ENCODE data around the gene SYVN1.

DNA sequence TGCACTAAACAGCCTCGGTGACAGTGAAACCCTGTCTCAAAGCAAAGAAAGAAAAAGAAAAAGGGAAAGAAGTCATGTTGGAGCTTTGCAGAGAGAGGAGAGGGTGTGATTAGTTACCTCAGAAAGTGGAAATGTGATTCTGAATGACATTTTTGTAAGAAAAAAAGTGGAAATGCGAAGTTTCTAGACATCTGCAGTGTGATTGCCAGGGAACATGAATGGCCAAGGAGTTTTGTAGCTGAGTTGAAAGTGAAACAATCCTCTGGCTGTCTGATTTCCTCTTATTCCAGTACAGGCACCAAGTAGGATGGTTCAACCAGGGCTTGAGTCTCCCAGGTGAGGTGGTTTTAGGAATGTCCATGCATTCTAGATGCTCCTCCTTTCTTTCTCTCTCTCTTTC is 17.8 kb upstream of the SYVN1 start:
- no peak for TF ChIP-seq POLR2A (IDR thresholded peaks at IDR 0.05)
- TF ChIP-seq, protein P1, sequence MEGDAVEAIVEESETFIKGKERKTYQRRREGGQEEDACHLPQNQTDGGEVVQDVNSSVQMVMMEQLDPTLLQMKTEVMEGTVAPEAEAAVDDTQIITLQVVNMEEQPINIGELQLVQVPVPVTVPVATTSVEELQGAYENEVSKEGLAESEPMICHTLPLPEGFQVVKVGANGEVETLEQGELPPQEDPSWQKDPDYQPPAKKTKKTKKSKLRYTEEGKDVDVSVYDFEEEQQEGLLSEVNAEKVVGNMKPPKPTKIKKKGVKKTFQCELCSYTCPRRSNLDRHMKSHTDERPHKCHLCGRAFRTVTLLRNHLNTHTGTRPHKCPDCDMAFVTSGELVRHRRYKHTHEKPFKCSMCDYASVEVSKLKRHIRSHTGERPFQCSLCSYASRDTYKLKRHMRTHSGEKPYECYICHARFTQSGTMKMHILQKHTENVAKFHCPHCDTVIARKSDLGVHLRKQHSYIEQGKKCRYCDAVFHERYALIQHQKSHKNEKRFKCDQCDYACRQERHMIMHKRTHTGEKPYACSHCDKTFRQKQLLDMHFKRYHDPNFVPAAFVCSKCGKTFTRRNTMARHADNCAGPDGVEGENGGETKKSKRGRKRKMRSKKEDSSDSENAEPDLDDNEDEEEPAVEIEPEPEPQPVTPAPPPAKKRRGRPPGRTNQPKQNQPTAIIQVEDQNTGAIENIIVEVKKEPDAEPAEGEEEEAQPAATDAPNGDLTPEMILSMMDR (IDR thresholded peaks at IDR 0.05) = no peak

Measured in heart left ventricle (tissue), 13 donors.